ENCODE measurements around the gene CPEB4.

The CPEB4 gene

DNA sequence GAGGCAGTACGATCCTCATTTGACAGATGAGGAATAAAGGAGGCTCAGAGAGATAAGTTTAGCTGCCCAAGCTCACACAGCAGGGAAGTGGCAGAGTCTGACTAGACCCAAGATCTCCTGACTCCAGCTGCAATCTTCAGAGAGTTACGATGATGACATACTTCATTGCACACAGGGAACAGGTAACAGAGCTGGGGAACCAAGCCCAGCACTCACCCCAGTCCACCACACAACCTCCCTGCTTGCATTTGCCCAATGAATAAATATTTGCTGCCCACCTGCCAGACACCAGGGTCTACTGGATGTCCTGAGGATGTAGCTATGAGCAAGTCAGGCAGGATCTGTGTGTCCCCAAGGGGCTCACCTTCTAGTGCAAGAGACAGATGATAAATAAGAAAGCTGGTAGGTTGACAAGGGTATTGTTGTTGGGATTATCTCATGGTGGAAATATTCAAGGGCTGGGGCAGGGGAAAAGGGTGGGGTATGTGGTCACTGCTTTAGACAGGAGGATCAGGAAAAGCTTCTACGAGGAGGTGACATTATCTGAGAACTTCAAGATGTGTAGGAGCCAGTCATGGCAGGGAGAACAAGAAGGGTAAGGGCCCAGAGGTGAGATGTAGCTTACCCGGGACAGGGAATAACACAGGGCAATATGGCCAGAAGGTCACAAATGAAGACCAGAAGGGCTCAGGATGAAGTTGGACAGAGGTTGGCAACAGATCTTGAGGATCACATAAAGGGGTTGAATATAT lies 28.6 kb upstream of the CPEB4 start:
- DNase-seq (ENCODE audit: low spot score): no peak

- DNase-seq (ENCODE audit: low spot score): no peak
Measured at GRCh38 chr5:173862047-173862477, 26.1 kb upstream of the CPEB4 start.

DNA sequence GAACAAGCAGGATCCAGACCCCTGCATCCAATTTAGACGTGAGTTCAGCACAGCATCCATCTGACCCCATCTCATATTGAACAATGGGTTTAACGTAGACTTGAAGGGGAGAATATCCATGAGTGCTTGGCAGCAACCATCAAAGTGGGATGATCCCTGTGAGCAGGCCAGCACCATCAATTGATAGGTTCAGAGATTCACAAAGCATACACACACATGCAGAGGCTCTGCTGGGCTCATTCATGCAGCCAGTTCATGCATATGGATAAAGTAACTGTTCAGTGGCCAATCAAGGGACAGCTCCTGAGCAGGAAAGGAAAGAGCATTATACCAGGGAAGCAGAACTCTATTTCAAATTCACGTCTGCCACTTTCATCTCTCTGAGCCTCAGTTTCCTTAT lies 24.8 kb upstream of the CPEB4 start:
- no peak for DNase-seq (ENCODE audit: low spot score)

- DNase-seq (ENCODE audit: low spot score): no peak
Measured at GRCh38 chr5:173864126-173865050, 23.8 kb upstream of the CPEB4 start.

GRCh38 chr5:173866243-173866857 lies 21.8 kb upstream of the CPEB4 start:
- DNase-seq (ENCODE audit: low spot score): no peak

DNA sequence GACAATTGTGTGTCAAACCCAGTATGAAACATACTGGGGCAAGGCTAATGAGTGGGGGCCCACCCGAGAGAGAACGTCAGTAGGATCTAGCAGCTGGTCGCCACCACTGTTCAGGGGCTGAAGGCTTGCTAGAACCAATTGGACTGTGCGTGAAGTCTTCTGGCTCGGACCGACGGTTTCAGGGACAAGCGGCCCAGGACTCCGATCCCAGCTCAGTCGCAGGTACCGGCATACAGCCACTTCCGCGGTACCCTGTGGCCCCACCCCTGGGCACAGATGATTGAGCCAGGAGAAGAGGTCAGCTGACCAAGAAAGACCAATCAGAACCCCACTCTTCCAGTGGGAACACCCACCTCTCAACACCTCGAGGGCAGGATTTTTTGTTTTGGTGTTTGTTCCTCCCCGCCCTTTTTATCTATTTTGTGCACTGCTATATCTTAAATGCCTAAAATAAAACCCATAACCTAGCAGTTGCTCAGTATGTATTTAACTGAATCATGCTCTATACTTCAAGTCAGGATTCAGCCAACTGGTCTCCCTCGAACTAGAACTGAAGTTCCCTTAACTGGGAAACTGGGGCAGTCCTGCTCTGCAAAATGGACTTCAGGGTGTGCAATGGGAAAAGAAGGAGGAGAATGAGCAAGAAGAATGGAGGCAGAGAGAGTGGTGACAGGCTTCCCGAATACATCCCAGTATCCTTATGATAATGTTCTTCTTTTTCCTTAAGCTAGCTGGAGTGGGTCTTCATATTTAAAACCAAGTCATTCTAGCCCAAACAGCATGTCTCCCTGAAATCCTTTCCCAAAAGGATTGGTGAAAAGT lies 21.1 kb upstream of the CPEB4 start:
- DNase-seq (ENCODE audit: low spot score): no peak

DNA sequence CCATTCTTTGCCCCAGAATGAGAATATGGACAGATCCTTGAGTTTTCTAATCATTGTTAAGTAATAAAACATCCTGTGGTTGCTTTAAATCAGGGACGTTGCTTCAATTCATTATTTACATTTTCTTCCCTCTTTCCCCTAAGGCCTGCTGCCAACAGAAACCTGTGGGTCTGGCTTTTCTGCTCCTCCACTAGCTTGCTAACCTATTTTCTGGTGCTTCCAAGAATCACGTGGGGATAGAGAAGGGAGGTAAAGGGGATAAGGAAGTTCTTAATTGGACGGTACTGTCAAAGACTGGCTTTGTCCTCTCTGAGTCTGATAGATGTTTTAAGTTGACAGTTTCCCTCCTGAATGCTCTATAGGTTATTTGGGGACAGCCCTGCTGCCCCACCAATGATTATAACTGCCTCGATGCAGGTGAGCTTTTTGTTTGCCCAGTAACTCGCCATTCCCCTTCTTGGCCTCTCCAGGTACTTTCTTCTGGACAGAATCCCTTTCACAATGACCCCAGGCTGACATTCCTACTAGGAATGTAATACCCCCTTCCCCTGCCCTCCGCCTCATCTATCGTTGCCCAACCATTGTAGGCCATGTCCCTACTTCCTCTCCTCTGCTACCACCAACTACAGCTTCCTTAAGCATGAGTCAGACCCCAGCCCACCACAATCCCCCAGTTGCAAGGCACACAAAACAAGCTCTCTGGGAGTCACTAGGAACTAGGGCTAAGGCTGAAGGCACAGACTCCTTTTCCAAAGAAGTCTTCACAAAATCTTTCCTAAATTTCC lies 19.9 kb upstream of the CPEB4 start:
- no peak for DNase-seq (ENCODE audit: low spot score)

GRCh38 chr5:173869316-173869715 lies 18.8 kb upstream of the CPEB4 start:
- no peak for DNase-seq (ENCODE audit: low spot score)

DNA sequence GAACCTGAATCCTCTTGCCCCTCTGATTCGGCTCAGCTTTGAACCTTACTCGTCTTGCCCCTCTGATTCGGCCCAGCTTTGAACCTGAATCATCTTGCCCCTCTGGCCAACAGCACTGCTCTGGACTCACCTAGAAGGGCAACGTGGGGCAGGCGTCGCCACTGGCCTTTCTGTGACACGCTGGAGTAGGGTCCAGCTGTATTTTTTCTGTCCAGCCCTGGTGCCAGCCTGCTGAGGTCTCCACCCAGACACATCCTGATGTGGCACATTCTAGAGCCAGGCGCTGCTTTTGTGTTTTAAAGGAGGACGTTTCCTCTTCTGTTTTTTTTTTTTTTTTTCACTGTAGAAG lies 15.2 kb upstream of the CPEB4 start:
- no peak for DNase-seq (ENCODE audit: low spot score)

DNA sequence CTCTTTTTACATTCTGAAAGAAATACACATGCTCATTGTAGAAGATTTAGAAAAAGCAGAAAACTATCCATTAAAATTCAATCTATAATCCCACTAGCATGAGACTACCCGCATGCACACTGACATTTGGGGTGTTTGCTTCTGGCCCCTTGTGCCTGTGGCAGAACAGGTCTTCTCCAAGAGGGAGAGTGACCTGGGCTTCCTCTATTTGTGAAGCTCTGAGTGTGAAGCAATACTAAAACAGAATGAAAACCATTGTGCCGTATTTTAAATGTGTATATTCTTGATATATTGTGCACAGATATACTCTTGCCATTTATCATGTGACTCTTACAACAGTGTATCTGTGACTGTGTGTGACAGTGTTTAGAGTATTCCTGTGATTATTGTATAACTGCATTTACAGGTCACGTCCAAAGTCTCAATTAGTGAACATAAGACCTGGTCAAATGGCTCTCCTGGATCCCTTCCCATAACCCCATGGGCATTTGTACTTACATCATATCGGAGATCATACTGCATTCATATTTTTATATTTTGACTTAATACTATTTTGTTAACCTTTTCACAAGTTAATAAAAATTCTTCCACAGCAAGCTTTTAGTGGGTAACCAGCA lies 14.7 kb upstream of the CPEB4 start:
- DNase-seq (ENCODE audit: low spot score): no peak

DNA sequence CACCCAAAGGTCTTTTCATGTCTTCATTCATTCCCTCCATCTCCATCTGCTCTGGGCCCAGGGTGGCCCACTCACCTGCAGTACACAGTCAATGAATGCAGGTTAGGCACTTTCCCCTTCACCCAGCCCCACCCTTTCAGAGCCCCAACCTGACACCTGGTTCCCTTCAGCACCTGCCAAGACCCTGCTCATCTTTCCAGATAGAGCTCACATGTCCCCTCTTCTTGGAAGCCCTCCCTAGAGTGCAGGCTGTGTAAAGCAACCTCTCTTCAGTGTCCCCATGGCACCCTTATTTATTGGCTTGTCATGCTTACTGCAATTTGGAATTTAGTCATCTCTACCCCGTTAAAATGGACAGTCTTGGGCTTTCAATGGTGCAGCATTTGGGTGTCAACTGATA lies 13.0 kb upstream of the CPEB4 start:
- DNase-seq (ENCODE audit: low spot score): no peak

DNA sequence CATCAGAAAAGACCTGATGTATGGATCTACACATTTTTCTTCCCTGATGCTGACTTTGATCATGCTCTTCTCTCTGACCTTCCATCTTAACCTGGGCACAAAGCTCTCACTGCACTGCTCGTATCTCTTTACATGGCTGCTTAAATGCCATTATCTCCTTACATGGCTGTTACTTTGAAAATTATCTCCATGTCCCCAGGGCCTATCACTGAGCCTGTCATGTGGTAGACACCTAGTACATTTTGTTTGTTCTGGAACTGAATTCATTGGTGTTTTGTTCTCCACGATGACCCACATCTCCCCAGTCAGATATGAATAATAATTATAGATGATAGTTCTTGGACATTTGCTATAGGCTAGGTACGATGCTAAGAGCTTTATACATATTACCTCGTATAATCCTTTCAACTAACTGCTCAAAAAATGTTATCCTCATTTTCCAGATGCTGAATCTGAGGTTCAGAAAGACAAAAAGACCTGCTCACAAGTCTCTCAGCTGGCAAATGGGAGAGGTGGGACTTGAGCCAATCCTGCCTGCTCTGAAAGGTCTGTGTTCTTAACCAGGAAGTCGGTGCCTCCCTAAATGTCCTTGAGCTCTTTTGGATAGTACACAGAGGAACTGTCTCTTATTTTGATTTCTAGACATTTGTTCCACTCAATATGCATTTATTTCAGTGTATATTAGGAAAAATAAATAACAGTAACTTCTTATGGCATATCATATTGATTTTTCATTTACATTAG lies 9.8 kb upstream of the CPEB4 start:
- no peak for DNase-seq (ENCODE audit: low spot score)

DNA sequence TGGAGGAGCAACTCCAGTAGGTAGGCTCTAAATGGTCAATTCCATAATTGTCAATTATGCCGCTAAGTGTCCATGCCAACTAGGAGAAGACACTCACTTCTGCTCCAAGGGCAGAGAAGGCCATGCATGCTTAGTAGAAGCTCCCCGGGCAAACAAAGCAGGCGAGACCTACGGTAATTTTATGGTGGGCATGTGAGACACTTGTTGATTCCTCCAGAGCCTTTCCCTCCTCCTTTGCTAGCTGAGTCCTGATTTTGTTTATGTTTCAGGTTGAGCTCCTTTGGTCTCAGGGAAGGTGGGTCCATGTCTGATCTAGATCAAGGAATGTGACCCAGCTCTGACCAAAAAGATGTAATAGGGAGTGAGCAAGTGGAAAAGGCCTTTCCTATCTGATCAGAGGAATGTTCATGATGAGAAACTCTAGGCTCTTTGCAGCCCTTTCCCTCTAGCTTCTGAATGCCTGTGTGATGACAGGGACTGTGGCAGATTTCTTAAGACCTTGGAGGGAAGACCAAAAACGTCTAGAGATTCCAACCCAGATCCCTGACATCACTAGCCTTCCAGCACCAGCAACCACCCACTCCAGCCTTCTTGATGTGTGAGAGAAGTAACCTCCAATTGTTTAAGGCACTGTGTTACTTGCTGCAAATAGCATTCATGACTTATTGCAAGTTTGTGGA lies 7.7 kb upstream of the CPEB4 start:
- DNase-seq (ENCODE audit: low spot score): peak; percentile 85

GRCh38 chr5:173881811-173882575 lies 6.2 kb upstream of the CPEB4 start:
- no peak for DNase-seq (ENCODE audit: low spot score)

GRCh38 chr5:173882632-173883031 lies 5.5 kb upstream of the CPEB4 start:
- no peak for DNase-seq (ENCODE audit: low spot score)

GRCh38 chr5:173883347-173883924 lies 4.7 kb upstream of the CPEB4 start:
- no peak for DNase-seq (ENCODE audit: low spot score)

GRCh38 chr5:173884402-173885053 lies 3.6 kb upstream of the CPEB4 start:
- no peak for DNase-seq (ENCODE audit: low spot score)

DNA sequence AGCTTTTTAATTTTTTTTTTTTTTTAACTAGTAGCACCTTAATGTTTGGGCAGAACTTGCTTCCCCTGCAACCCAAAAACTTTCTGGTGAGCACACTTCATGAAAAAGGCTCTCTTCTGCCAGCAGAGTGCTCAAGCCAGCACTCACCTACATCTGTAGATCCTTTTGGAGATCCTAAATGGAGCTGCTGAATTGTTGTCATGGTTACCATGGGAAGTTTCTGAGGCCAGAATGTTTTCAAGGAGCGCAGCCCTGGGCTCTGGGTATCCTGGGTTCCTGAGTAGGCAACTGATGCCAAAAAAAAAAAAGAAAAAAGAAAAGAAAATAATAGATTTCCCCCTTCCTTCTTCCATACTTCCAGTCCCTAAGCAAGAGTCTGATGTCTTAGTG lies 3.1 kb upstream of the CPEB4 start:
- no peak for DNase-seq (ENCODE audit: low spot score)
